Measurements from ENCODE around the gene TNF. TPM values are rescaled to one million over a fixed set of nuclear protein-coding genes. Genes with fewer than 3 reads are reported as not detected.

TNF gene
- total RNA-seq, 2 donors from 2014 or later, result 0.23 TPM; not detected in 1

GRCh38 chr6:31580807-31581433 lies 5.6 kb downstream of the TNF start:
- TF ChIP-seq POLR2A (IDR thresholded peaks at IDR 0.05) (peak; percentile 40), CTCF (IDR thresholded peaks at IDR 0.05) (peak; percentile 92 to 98 (median 96)), POLR2AphosphoS5 (IDR thresholded peaks at IDR 0.05) (peak; percentile 61)
- Histone ChIP-seq H3K4me3 (peak overlapping the region; percentile 62 to 68), H3K36me3 (no peaks in the 10 kb centered on the region), H3K4me1 (replicated peaks) (no peaks in the 10 kb centered on the region), H3K9me3 (no peaks in the 10 kb centered on the region), H3K27ac (peak overlapping the region; percentile 65 to 85), H3K27me3 (replicated peaks; ENCODE audit: insufficient read depth) (no peaks in the 10 kb centered on the region)
- peak; percentile 79 for DNase-seq (ENCODE audit: low spot score)
- WGBS, result 1% methylated on average over 40 of the region's 62 CpGs
- intact Hi-C loops (cut with DNase I), result loop anchor here (1.0 kb wide), 1 partner anchor 17 kb away; no protein-coding TSS in a partner anchor

DNA sequence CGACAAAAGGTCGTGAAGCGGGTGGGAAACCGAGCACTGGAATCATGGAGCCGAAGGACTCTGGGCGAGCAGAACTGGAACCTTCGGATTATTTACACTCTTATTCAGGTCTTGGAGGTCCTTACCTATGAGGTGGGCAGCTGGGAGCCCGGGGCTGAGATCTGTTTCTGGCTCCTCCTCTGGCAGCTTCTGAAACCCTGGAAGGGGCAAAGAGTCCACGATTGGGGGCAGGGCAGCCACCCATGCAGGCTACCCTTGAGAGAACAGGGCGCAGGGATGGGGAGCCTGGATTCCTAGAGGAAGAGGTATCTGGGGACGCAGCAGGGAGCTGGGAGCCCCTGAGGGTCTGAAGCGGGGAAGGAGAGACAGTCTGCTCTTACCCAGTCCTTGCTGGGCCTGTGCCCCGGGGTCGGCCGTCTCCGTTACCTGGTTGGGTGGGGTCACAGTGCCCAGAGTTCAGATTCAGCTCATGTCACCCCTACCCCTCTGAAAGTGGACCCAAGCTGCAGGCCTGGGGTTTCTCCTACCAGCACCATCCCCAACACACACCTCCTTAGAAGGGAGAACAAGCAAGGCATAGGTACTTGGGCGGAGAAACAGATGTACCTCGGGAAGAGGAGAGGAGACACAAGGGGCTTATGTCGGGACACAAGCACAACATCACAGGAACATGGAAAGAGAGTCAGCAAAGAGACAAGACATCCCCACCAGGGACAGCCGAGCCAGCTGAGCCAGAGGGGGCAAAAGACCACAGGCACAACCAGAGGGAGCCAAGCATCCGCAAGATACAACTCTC lies 6.3 kb downstream of the TNF start:
- Histone ChIP-seq H3K9me3 (no peaks in the 10 kb centered on the region), H3K4me3 (peak overlapping the region; percentile 62 to 68), H3K4me1 (replicated peaks) (no peaks in the 10 kb centered on the region), H3K27me3 (replicated peaks; ENCODE audit: insufficient read depth) (no peaks in the 10 kb centered on the region), H3K27ac (peak overlapping the region; percentile 65 to 85), H3K36me3 (no peaks in the 10 kb centered on the region)
- TF ChIP-seq POLR2A (IDR thresholded peaks at IDR 0.05), result no peak
- DNase-seq (ENCODE audit: low spot score), result no peak
- WGBS, result 26% methylated on average over 21 of the region's 21 CpGs
- intact Hi-C loops (cut with DNase I), result loop anchor here (1.0 kb wide), 1 partner anchor 17 kb away; no protein-coding TSS in a partner anchor

- no peaks in the 10 kb centered on the region for H3K4me1 ChIP-seq (replicated peaks)
- H3K36me3 ChIP-seq, result no peaks in the 10 kb centered on the region
- intact Hi-C loops (cut with DNase I), result no loop called here
- no peaks in the 10 kb centered on the region for H3K27me3 ChIP-seq (replicated peaks; ENCODE audit: insufficient read depth)
- H3K4me3 ChIP-seq, result peak within 1 kb of the TSS; percentile 62 to 68
- TF ChIP-seq POLR2A (IDR thresholded peaks at IDR 0.05), result no peak
- no peak for TF ChIP-seq CTCF (IDR thresholded peaks at IDR 0.05)
- TF ChIP-seq POLR2AphosphoS5 (IDR thresholded peaks at IDR 0.05), result no peak
- peak within 1 kb of the TSS; percentile 65 to 85 for H3K27ac ChIP-seq
- no peak for DNase-seq (ENCODE audit: low spot score)
- 74% methylated on average over 3 of the region's 3 CpGs for WGBS
- H3K9me3 ChIP-seq, result no peaks in the 10 kb centered on the region
Observed at GRCh38 chr6:31582230-31582643, 6.9 kb downstream of the TNF start, which contains the start of gene LTB. Gene LTB (minus strand): TSS chr6:31582424. CDS start chr6:31582417, 7 bp downstream.

DNA sequence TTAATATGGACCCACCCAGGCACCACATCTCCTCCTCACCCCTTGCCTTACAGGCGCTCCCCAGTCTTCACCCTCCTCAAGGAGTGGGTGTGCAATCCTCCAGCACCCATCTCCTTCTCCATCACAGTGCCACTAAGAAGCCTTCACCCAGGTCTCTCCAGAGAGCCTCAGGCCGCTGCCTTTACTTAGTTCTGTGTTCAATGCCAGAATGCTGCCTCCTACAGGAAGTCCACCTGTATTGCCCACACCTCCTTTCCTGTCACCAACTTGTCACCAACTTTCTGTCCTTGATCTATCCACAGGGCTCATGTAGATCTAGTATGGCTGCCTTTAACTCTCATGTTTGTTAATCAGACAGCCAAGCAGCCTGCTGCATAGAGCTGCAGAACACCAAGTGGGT lies 10.1 kb downstream of the TNF start:
- no peak overlapping the region for H3K27ac ChIP-seq
- no peaks in the 10 kb centered on the region for H3K36me3 ChIP-seq
- H3K27me3 ChIP-seq (replicated peaks; ENCODE audit: insufficient read depth), result no peaks in the 10 kb centered on the region
- H3K9me3 ChIP-seq, result no peaks in the 10 kb centered on the region
- DNase-seq (ENCODE audit: low spot score), result no peak
- WGBS, result 77% methylated on average over 2 of the region's 2 CpGs
- intact Hi-C loops (cut with DNase I), result no loop called here
- H3K4me1 ChIP-seq (replicated peaks), result no peaks in the 10 kb centered on the region
- no peak for TF ChIP-seq POLR2A (IDR thresholded peaks at IDR 0.05)
- no peak for TF ChIP-seq CTCF (IDR thresholded peaks at IDR 0.05)
- TF ChIP-seq POLR2AphosphoS5 (IDR thresholded peaks at IDR 0.05), result no peak
- H3K4me3 ChIP-seq, result no peak overlapping the region

GRCh38 chr6:31586008-31586407 lies 10.6 kb downstream of the TNF start, which contains the start of gene LST1:
Gene LST1 (plus strand): TSS chr6:31586277. CDS start chr6:31587300, 1,023 bp downstream.
- H3K9me3 ChIP-seq, result no peaks in the 10 kb centered on the region
- TF ChIP-seq POLR2AphosphoS5 (IDR thresholded peaks at IDR 0.05) (no peak), POLR2A (IDR thresholded peaks at IDR 0.05) (no peak), CTCF (IDR thresholded peaks at IDR 0.05) (no peak)
- H3K4me3 ChIP-seq, result no peak within 1 kb of the TSS
- DNase-seq (ENCODE audit: low spot score), result no peak
- WGBS, result 59% methylated on average over 1 of the region's 1 CpG
- H3K4me1 ChIP-seq (replicated peaks), result no peaks in the 10 kb centered on the region
- no peaks in the 10 kb centered on the region for H3K36me3 ChIP-seq
- no peaks in the 10 kb centered on the region for H3K27me3 ChIP-seq (replicated peaks; ENCODE audit: insufficient read depth)
- intact Hi-C loops (cut with DNase I), result no loop called here
- H3K27ac ChIP-seq, result no peak within 1 kb of the TSS

All from prostate gland (tissue), 2 donors.